Activated CD4-positive, CD25-positive, alpha-beta regulatory T cell treated with anti-CD3 and anti-CD28 coated beads, Interleukin-2, amount 50 U/mL, for 16 hours (primary cell): ENCODE data around the gene GSK3B.

Experiments used
- DNase-seq: peaks from one replicate; pipeline ENCODE4 v3.0.0-alpha.2; 2020; ENCODE audit warnings: low read depth, low spot score

The GSK3B gene

DNA sequence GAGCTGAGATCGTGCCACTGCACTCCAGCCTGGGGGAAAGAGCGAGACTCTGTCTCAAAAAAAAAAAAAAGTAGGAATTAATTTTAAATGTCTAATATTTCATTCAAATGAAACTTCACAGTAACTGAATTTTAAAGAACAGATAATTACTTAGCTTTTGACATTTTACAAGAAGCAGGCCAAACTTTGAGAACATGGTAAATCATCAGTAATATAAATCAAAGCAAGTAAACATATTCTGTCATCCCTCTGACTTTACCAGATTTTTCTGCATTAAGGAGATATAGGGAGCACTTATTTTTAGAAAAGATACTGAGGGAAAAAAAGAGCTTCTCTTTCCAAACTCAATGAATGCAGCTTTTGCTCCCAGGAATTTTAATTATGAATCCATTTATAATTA is 275.3 kb downstream of the GSK3B start:
- DNase-seq = no peak

DNA sequence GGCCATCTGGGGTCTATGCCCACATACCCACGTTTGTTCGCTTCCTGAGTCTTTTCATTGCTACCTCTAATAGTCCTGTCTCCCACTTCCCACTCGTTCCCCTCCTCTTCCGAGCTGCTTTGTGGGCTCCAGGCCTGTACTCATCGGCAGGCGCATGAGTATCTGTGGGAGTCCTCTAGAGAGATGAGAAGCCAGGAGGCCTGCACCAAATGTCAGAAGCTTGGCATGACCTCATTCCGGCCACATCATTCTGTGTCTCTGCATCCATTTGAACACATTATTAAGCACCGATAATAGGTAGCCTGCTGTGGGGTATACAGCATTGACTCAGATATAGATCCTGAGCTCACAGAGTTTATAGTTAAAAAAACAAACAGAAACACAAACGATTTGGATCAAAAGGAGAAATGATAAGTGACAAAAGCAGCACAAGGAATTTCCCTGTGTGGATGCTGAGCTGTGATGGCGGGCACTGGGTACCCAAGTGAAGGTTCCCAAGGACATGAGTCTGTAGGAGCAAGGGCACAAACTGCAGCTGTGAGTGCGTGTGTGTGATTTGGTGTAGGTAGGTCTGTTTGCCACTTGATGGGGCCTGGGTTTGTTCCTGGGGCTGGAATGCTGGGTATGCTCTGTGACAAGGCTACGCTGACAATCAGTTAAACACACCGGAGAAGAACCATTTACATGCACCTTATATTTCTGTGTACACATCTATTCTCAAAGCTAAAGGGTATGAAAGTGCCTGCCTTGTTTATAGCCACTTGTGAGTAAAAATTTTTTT is 276.5 kb downstream of the GSK3B start:
- no peak for DNase-seq

- no peak for DNase-seq
These were observed 277.2 kb downstream of the GSK3B start for GRCh38 chr3:119817071-119817470.

GRCh38 chr3:119815716-119816115 is 278.5 kb downstream of the GSK3B start:
- no peak for DNase-seq

GRCh38 chr3:119812491-119813058 is 281.7 kb downstream of the GSK3B start:
- no peak for DNase-seq

- DNase-seq = peak; percentile 18
These were observed 284.2 kb downstream of the GSK3B start for GRCh38 chr3:119810018-119810435.

GRCh38 chr3:119809249-119810017 is 284.8 kb downstream of the GSK3B start:
- DNase-seq = no peak

GRCh38 chr3:119808843-119809242 is 285.4 kb downstream of the GSK3B start:
- no peak for DNase-seq

GRCh38 chr3:119808244-119808643 is 286.0 kb downstream of the GSK3B start:
- no peak for DNase-seq

DNA sequence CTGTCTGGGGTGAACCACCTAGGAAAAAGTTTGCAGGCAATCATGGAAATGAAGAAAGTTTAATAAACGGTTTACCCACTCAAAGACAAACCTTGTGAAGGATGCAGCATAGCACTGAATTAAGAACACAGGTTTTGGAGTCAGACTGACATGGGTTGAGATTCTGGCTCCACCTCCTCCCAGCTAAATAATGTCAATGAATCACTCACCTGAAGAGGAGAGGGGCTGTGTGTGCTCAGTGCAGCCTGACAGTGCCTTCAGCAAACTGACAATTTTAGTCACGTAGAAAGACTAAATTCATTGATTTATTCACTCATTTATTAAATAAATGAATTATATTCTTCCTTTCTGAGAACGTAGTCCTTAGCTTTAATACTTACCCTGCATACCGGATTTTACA is 293.4 kb downstream of the GSK3B start:
- no peak for DNase-seq

DNA sequence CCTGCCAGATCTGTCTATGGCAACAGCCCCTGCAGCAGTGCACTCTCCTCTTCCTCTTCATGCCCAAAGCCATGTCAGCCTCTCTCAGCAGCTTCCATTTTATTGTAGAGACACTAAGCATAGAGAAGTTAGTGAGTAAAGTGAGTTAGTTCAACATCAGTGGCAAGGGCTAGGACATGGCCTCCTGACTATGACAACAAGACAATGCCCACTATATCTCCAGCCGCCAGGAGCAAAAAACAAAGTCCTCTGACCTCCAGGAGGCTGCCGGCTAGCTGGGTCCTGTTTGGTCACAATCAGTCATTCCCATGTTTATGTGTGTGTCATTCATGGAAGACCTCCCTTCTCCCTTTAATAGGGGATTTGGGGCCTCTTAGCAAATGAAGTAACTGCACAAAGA is 297.5 kb downstream of the GSK3B start:
- DNase-seq = no peak

DNA sequence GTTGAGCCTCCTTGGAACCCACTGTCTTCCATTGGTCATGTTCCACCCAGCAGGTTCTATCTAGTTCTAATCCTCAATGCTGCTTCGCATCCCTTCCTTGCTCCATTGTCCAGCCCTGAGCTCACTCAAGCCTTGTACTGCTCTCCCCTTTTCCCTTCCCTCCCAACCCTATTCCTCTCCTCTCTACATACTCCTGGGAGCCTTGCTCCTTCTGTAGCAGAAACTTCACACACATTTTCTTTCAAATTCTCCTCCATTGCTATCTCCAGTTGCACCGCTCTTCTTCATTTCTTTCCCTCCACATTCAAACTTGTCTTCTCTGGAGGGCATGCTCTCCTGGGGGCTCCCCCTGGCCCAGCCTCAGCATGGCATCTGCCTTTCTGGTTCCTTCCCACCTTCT is 297.9 kb downstream of the GSK3B start:
- DNase-seq = no peak

GRCh38 chr3:119795849-119796248 is 298.4 kb downstream of the GSK3B start:
- no peak for DNase-seq

GRCh38 chr3:119794971-119795612 is 299.2 kb downstream of the GSK3B start:
- no peak for DNase-seq

DNA sequence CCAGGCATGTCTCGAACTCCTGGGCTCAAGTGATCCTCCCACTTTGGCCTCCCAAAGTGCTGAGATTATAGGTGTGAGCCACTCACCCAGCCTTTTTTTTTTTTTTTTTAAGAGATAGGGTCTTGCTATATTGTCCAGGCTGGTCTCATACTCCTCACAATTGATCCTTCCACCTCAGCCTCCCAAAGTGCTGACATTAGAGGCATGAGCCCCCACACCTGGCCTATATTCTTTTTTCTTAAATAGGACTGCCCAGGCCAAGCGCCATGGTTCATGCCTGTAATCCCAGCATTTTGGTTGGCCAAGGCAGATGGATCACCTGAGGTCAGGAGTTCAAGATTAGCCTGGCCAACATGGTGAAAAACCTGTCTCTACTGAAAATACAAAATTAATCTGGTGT is 299.8 kb downstream of the GSK3B start:
- DNase-seq = no peak

DNA sequence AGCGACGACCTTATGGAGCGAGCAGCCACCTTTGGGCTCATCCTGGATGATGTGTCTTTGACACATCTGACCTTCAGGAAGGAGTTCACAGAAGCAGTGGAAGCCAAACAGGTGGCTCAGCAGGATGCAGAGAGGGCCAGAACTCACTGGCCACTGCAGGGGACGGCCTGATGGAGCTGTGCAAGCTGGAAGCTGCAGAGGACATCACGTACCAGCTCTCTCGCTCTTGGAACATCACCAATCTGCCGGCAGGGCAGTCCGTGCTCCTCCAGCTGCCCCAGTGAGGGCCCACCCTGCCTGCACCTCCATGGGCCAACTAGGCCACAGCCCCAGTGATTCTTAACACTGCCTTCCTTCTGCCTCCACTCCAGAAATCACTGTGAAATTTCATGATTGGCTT is 302.0 kb downstream of the GSK3B start:
- no peak for DNase-seq

DNA sequence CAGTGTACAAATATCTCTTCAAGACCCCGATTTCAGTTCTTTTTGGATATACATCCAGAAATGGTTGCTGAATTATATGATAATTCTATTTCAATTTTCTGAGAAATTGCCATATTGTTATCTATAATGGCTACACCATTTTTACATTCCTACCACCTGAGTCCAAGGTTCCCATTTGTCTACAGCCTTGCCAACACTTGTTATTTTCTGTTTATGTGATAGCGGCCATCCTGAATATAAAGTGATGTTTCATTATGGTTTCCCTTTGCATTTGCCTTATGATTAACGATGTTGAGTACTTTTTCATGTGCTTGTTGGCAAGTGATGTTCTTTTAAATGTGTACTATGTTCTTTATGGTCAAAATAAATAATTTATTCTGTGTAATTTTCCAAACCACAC is 303.9 kb downstream of the GSK3B start:
- no peak for DNase-seq

DNA sequence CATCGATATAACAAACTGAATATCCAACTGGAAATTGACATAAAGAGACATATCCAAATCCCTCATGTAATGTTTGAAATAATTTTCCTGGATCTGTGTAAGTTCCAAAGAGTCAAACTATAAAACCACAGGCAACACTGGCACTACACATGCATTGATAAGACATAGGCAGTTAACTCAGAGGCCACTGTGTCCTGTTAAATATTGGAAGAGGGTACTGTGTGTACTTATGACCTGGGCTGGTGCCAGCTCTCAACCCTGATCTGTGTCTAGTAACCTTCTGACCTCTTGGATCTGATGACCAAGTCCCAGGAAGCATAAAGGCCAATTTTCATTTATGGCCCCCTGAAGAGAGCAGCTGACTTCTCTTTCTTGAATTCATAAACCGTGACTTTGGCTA is 307.8 kb downstream of the GSK3B start:
- no peak for DNase-seq

DNA sequence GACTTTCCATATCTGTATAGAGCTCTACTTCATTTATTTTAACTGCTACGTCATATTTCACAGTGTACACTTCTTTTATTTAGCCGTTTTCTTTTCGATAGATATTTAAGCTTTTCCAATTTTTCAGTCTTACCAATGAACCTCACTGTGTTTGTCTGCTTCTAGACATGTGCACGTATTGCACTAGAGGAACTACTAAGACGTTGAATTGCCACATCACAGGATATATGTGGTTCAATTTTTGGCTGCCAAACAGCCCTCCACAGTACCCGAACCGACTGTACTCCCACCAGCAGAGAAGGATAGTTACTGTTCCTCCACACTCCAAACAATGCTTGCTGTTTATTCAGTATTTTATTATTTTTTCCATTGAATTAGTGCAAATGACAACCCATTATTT is 310.4 kb downstream of the GSK3B start:
- DNase-seq = no peak

DNA sequence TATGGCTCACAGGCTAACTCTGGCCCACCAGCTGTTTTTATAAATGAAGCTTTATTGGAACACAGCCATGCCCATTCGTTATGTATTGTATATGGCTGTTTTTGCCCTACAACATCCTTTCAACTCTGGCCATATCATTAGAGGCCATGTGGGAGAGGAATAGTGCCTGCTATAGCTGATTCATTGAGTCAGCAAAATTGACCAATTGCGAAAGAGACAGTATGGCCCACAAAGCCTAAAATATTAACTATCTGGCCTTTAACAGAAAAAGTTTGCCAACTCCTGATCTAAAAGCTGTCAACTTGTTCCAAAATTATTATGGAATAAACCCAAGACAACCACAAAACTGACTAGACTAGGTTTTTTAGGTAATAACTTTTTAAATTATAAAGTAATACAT is 311.0 kb downstream of the GSK3B start:
- no peak for DNase-seq

GRCh38 chr3:119782460-119782859 is 311.8 kb downstream of the GSK3B start:
- no peak for DNase-seq
